WTC11 (cell line): ENCODE measurements around the gene TMEM89. TPM values are rescaled to one million over a fixed set of nuclear protein-coding genes. Genes with fewer than 3 reads are reported as not detected.

ENCODE experiments used
- ATAC-seq: fragments of 200-7000 bp; cut with Tn5 transposase; 2 replicates; pipeline ENCODE4 v1.10.0; 2021; ENCODE audit warnings: mild to moderate bottlenecking, moderate library complexity
- CTCF ChIA-PET: fragments of 300-600 bp; sonication (Branson Sonifier 250); formaldehyde crosslinking; loops from one replicate; lab custom pipeline; 2021; ENCODE audit warnings: antibody characterized with exemption; lab: Charles Lee
- POLR2A ChIA-PET: fragments of 350-600 bp; sonication (Branson Sonifier 250); formaldehyde crosslinking; loops from one replicate; lab custom pipeline; 2021; ENCODE audit warnings: antibody characterized with exemption; lab: Charles Lee
- DNase-seq: peaks from one replicate; pipeline ENCODE4 v3.0.0; 2021; ENCODE audit warnings: low spot score
- H3K27ac Mint-ChIP-seq: 2 replicates; pipeline ENCODE4 v1.8.0; 2021; ENCODE audit warnings: mixed read lengths
- H3K27me3 Mint-ChIP-seq: 2 replicates; pipeline ENCODE4 v1.8.0; 2021; ENCODE audit warnings: low read depth, mild to moderate bottlenecking, moderate library complexity, mixed read lengths
- H3K36me3 Mint-ChIP-seq: 2 replicates; pipeline ENCODE4 v1.8.0; 2021; ENCODE audit warnings: mixed read lengths
- H3K4me1 Mint-ChIP-seq: 2 replicates; pipeline ENCODE4 v1.8.0; 2022; ENCODE audit warnings: mixed read lengths
- H3K4me3 Mint-ChIP-seq: 2 replicates; pipeline ENCODE4 v1.8.0; 2021; ENCODE audit warnings: mild to moderate bottlenecking, moderate library complexity, mixed read lengths
- H3K9me3 Mint-ChIP-seq: 2 replicates; pipeline ENCODE4 v1.8.0; 2021; ENCODE audit warnings: mixed read lengths
- ETV6 ChIP-seq: sonication (generic); formaldehyde crosslinking; IDR thresholded peaks from 2 replicates; pipeline ENCODE4 v1.8.1; 2022; ENCODE audit warnings: mild to moderate bottlenecking, missing genetic modification reagents
- GABPB1 ChIP-seq: sonication (generic); formaldehyde crosslinking; IDR thresholded peaks from 2 replicates; pipeline ENCODE4 v1.8.1; 2023; ENCODE audit warnings: mild to moderate bottlenecking, missing genetic modification reagents
- IRF2 ChIP-seq: sonication (generic); formaldehyde crosslinking; IDR thresholded peaks from 2 replicates; pipeline ENCODE4 v1.8.0; 2022; ENCODE audit warnings: low read depth, missing genetic modification reagents, borderline replicate concordance
- JUN ChIP-seq: sonication (generic); formaldehyde crosslinking; IDR thresholded peaks from 2 replicates; pipeline ENCODE4 v1.8.0; 2023; ENCODE audit warnings: mild to moderate bottlenecking, missing genetic modification reagents
- KAT7 ChIP-seq: sonication (generic); formaldehyde crosslinking; IDR thresholded peaks from 2 replicates; pipeline ENCODE4 v1.8.1; 2023; ENCODE audit warnings: missing genetic modification reagents, mild to moderate bottlenecking, borderline replicate concordance
- NFATC4 ChIP-seq: fragments of 250-450 bp; sonication (Bioruptor Pico); IDR thresholded peaks from 2 replicates; pipeline ENCODE4 v1.9.0; 2021; ENCODE audit warnings: mild to moderate bottlenecking
- NFYB ChIP-seq: sonication (generic); formaldehyde crosslinking; conservative IDR thresholded peaks from 2 replicates; pipeline ENCODE4 v1.8.0; 2022; ENCODE audit warnings: low read depth, missing genetic modification reagents
- RELA ChIP-seq: sonication (generic); formaldehyde crosslinking; IDR thresholded peaks from 2 replicates; pipeline ENCODE4 v1.8.1; 2022; ENCODE audit warnings: missing genetic modification reagents, mild to moderate bottlenecking, borderline replicate concordance
- TEAD4 ChIP-seq: sonication (generic); formaldehyde crosslinking; IDR thresholded peaks from 2 replicates; pipeline ENCODE4 v1.8.0; 2022; ENCODE audit warnings: mild to moderate bottlenecking, missing genetic modification reagents
- ZNF138 ChIP-seq: sonication (generic); formaldehyde crosslinking; conservative IDR thresholded peaks from 2 replicates; pipeline ENCODE4 v1.8.1; 2022; ENCODE audit warnings: mild to moderate bottlenecking, moderate library complexity, missing genetic modification reagents
- ZNF416 ChIP-seq: fragments of 250-450 bp; sonication (Bioruptor Pico); IDR thresholded peaks from 2 replicates; pipeline ENCODE4 v1.9.0; 2021; ENCODE audit warnings: mild to moderate bottlenecking, inconsistent platforms
- total RNA-seq: library from RNA; stranded (reverse); gene quantifications from 3 replicates; pipeline ENCODE4 v1.2.3, GENCODE V29; 2021
- TF ChIP-seq, protein P1 (sequence below): sonication (generic); formaldehyde crosslinking; IDR thresholded peaks from 2 replicates; pipeline ENCODE4 v1.8.0; 2022; ENCODE audit warnings: mild to moderate bottlenecking, missing genetic modification reagents
- TF ChIP-seq, protein P2 (sequence below): sonication (generic); formaldehyde crosslinking; IDR thresholded peaks from 2 replicates; pipeline ENCODE4 v1.8.0; 2023; ENCODE audit warnings: missing genetic modification reagents
- TF ChIP-seq, protein P3 (sequence below): fragments of 250-450 bp; sonication (Bioruptor Pico); IDR thresholded peaks from 2 replicates; pipeline ENCODE4 v1.9.0; 2021; ENCODE audit warnings: moderate library complexity, mild to moderate bottlenecking, inconsistent platforms, borderline replicate concordance
- TF ChIP-seq, protein P4 (sequence below): sonication (generic); formaldehyde crosslinking; IDR thresholded peaks from 2 replicates; pipeline ENCODE4 v1.8.0; 2022; ENCODE audit warnings: mild to moderate bottlenecking, missing genetic modification reagents
- TF ChIP-seq, protein P5 (sequence below): sonication (generic); formaldehyde crosslinking; IDR thresholded peaks from 2 replicates; pipeline ENCODE4 v1.8.1; 2023; ENCODE audit warnings: mild to moderate bottlenecking, missing genetic modification reagents
- TF ChIP-seq, protein P6 (sequence below): sonication (generic); formaldehyde crosslinking; IDR thresholded peaks from 2 replicates; pipeline ENCODE4 v1.8.1; 2022; ENCODE audit warnings: mild to moderate bottlenecking, moderate library complexity, missing genetic modification reagents
- TF ChIP-seq, protein P7 (sequence below): sonication (generic); formaldehyde crosslinking; IDR thresholded peaks from 2 replicates; pipeline ENCODE4 v1.8.0; 2023; ENCODE audit warnings: missing genetic modification reagents, mild to moderate bottlenecking, borderline replicate concordance

Gene TMEM89
- total RNA-seq, 1 experiment from 2014 or later, result 0.66 TPM

DNA sequence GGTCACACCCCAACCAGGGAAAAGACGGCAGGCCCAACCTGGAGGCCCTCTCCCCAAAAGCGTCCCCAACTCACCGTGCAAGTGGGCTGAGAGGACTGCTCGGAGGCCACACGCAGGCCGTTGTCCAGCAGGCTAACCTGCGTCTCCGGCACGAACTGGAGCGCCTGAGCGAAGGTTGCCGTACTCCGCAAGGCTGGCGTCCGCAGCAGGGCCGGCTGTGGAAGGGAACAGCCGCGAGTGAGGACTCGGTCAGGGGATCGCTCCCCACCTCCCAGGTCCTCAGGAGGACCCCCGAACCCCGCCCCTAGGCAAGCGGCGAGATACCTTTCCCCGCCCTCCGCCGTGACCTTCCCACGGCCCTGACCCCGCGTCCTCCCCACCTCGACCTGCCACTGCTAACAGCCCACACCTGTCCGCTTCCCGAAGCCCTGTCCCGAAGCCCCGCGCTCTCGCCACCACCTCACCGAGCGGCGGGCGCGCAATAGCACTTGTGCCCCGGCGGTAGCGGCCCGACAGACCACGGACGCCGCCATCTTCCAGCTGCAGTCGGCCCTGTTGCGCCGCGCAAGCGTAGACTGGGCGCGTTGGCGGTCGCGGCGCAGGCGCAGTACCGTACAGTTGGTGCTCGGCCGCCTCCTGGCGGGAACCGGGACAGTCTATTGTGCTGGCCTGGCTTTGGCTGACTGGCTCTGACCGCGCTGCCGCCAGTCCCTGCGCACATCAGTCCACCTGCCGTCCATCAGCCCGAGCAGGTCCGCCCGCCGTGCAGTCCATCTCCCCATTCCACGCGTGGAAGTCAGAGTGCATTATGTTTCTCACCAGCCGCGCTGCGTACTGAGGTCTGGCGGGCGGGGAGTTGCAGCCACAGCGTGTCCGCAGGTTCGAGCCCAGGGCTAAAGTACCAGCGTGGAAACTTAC lies 12.2 kb downstream of the TMEM89 start, which contains the start of gene UQCRC1 (continued):
- no peak for TF ChIP-seq KAT7 (CRISPR knock-in tag)
- TF ChIP-seq, protein P1, sequence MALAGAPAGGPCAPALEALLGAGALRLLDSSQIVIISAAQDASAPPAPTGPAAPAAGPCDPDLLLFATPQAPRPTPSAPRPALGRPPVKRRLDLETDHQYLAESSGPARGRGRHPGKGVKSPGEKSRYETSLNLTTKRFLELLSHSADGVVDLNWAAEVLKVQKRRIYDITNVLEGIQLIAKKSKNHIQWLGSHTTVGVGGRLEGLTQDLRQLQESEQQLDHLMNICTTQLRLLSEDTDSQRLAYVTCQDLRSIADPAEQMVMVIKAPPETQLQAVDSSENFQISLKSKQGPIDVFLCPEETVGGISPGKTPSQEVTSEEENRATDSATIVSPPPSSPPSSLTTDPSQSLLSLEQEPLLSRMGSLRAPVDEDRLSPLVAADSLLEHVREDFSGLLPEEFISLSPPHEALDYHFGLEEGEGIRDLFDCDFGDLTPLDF, result 0 out of 2 replicates have a peak, but pooled peaks have one; percentile 49
- peak; percentile 97 for TF ChIP-seq ETV6 (CRISPR knock-in tag)

DNA sequence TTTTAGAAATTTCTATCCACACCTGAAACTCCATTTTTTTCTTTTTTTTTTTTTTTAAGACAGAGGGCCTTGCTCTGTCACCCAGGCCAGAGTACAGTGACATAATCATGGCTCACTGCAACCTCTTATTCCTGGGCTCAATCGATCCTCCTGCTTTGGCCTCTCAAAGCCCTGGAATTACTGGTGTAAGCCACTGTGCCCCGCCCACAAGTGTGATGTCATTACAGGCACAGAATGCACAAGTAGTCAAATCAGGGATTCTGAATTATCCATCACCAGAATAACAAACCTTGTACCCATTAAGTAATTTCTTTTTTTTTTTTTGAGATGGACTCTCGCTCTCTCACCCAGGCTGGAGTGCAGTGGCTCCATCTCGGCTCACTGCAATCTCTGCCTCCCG lies 14.1 kb downstream of the TMEM89 start:
- Mint-ChIP-seq H3K27me3 (no peaks in the 10 kb centered on the region), H3K36me3 (peaks cover 54% of the 10 kb centered on the region), H3K27ac (no peak overlapping the region), H3K4me3 (peak overlapping the region; percentile 95; the same call in 1 of the 2 replicates), H3K4me1 (peaks cover 11% of the 10 kb centered on the region), H3K9me3 (no peaks in the 10 kb centered on the region)
- TF ChIP-seq, protein P2, sequence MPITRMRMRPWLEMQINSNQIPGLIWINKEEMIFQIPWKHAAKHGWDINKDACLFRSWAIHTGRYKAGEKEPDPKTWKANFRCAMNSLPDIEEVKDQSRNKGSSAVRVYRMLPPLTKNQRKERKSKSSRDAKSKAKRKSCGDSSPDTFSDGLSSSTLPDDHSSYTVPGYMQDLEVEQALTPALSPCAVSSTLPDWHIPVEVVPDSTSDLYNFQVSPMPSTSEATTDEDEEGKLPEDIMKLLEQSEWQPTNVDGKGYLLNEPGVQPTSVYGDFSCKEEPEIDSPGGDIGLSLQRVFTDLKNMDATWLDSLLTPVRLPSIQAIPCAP (CRISPR knock-in tag), result no peak
- TF ChIP-seq, protein P3, sequence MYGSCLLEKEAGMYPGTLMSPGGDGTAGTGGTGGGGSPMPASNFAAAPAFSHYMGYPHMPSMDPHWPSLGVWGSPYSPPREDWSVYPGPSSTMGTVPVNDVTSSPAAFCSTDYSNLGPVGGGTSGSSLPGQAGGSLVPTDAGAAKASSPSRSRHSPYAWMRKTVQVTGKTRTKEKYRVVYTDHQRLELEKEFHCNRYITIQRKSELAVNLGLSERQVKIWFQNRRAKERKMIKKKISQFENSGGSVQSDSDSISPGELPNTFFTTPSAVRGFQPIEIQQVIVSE (CRISPR knock-in tag), result no peak
- no peak for TF ChIP-seq JUN (CRISPR knock-in tag)
- TF ChIP-seq, protein P4, sequence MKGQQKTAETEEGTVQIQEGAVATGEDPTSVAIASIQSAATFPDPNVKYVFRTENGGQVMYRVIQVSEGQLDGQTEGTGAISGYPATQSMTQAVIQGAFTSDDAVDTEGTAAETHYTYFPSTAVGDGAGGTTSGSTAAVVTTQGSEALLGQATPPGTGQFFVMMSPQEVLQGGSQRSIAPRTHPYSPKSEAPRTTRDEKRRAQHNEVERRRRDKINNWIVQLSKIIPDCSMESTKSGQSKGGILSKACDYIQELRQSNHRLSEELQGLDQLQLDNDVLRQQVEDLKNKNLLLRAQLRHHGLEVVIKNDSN (CRISPR knock-in tag), result no peak
- ATAC-seq (no peak), DNase-seq (no peak)
- POLR2A ChIA-PET, result no interaction called here
- CTCF ChIA-PET, result no interaction called here

DNA sequence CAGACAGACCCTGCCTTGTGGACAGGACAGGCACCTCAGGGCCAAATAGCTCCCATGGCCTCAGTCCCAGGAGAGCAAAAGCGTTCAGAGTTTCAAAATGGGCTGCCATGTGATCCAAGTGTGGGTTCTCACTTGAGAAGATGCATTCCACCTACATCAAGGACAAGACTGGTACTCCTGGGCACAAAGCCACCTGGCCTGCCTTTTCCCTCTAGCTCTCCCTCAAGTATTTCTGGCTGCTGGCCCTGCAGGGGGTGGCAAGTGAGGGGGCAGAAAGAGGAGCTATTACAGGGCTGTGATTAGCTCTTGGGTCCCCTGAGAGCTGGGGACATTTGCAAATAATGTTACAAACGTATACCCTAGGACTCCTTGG lies 20.0 kb downstream of the TMEM89 start:
- Mint-ChIP-seq H3K27ac (no peak overlapping the region), H3K4me3 (no peak overlapping the region), H3K4me1 (no peaks in the 10 kb centered on the region), H3K36me3 (peaks cover 81% of the 10 kb centered on the region), H3K27me3 (no peaks in the 10 kb centered on the region), H3K9me3 (no peaks in the 10 kb centered on the region)
- DNase-seq, result no peak
- ATAC-seq, result no peak
- ChIA-PET POLR2A (no interaction called here), CTCF (interaction anchor here (0.8 to 1.6 kb wide), 3 partner anchors 34 to 201 kb away, joined by 3 to 5 read pairs (median 3); partner anchors contain the start of gene SLC26A6)
- TF ChIP-seq, protein P5, sequence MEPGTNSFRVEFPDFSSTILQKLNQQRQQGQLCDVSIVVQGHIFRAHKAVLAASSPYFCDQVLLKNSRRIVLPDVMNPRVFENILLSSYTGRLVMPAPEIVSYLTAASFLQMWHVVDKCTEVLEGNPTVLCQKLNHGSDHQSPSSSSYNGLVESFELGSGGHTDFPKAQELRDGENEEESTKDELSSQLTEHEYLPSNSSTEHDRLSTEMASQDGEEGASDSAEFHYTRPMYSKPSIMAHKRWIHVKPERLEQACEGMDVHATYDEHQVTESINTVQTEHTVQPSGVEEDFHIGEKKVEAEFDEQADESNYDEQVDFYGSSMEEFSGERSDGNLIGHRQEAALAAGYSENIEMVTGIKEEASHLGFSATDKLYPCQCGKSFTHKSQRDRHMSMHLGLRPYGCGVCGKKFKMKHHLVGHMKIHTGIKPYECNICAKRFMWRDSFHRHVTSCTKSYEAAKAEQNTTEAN (CRISPR knock-in tag), result no peak
- TF ChIP-seq, protein P6, sequence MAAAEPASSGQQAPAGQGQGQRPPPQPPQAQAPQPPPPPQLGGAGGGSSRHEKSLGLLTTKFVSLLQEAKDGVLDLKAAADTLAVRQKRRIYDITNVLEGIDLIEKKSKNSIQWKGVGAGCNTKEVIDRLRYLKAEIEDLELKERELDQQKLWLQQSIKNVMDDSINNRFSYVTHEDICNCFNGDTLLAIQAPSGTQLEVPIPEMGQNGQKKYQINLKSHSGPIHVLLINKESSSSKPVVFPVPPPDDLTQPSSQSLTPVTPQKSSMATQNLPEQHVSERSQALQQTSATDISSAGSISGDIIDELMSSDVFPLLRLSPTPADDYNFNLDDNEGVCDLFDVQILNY (CRISPR knock-in tag), result no peak
- TF ChIP-seq ZNF138 (no peak), ZNF416 (CRISPR knock-in tag) (no peak), TEAD4 (CRISPR knock-in tag) (no peak), JUN (CRISPR knock-in tag) (no peak), RELA (CRISPR knock-in tag) (no peak), IRF2 (CRISPR knock-in tag) (no peak), NFYB (CRISPR knock-in tag) (no peak), NFATC4 (no peak), GABPB1 (CRISPR knock-in tag) (no peak)
- TF ChIP-seq, protein P7, sequence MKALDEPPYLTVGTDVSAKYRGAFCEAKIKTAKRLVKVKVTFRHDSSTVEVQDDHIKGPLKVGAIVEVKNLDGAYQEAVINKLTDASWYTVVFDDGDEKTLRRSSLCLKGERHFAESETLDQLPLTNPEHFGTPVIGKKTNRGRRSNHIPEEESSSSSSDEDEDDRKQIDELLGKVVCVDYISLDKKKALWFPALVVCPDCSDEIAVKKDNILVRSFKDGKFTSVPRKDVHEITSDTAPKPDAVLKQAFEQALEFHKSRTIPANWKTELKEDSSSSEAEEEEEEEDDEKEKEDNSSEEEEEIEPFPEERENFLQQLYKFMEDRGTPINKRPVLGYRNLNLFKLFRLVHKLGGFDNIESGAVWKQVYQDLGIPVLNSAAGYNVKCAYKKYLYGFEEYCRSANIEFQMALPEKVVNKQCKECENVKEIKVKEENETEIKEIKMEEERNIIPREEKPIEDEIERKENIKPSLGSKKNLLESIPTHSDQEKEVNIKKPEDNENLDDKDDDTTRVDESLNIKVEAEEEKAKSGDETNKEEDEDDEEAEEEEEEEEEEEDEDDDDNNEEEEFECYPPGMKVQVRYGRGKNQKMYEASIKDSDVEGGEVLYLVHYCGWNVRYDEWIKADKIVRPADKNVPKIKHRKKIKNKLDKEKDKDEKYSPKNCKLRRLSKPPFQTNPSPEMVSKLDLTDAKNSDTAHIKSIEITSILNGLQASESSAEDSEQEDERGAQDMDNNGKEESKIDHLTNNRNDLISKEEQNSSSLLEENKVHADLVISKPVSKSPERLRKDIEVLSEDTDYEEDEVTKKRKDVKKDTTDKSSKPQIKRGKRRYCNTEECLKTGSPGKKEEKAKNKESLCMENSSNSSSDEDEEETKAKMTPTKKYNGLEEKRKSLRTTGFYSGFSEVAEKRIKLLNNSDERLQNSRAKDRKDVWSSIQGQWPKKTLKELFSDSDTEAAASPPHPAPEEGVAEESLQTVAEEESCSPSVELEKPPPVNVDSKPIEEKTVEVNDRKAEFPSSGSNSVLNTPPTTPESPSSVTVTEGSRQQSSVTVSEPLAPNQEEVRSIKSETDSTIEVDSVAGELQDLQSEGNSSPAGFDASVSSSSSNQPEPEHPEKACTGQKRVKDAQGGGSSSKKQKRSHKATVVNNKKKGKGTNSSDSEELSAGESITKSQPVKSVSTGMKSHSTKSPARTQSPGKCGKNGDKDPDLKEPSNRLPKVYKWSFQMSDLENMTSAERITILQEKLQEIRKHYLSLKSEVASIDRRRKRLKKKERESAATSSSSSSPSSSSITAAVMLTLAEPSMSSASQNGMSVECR (CRISPR knock-in tag), result no peak
